ENCODE results near the gene ABHD15.

ABHD15 gene

DNA sequence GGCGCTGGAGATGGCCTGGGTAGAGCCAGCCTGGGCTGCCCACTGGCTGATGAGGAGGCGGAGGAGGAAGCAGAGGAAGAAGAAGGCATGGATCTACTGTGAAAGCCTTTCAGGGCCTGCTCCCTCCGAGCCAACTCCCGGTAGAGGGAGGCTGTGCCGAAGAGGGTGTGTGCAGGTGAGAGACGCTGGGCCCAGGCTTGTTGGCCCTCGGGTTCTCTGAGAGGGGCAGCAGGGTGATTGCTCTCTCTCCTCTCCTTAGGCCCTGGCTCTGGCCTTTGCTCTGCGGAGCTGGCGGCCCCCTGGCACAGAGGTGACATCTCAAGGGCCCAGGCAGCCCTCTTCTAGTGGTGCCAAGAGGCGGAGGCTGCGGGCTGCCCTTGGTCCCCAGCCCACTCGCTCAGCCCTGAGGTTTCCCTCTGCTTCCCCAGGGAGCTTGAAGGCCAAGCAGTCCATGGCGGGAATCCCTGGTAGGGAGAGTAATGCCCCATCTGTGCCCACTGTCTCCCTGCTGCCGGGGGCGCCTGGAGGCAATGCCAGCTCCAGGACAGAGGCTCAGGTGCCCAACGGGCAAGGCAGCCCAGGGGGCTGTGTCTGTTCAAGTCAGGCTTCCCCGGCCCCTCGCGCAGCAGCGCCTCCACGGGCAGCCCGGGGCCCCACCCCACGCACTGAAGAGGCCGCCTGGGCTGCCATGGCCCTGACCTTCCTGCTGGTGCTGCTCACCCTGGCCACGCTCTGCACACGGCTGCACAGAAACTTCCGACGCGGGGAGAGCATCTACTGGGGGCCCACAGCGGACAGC lies 5.2 kb upstream of the ABHD15 start:
- H3K4me3 ChIP-seq (replicated peaks; ENCODE audit: low read depth, low read length), result no peak overlapping the region
- no peak for DNase-seq (ENCODE audit: extremely low read depth, insufficient read length)
- no peaks in the 10 kb centered on the region for H3K27me3 ChIP-seq (replicated peaks; ENCODE audit: control insufficient read depth, insufficient read depth, low read length)
- no peak for TF ChIP-seq CTCF (IDR thresholded peaks at IDR 0.05; ENCODE audit: insufficient read depth, low read length, poor library complexity, severe bottlenecking)
- H3K36me3 ChIP-seq (ENCODE audit: control insufficient read depth, insufficient read depth, low read length), result peaks cover 22% of the 10 kb centered on the region

GRCh38 chr17:29571486-29571882 lies 4.6 kb upstream of the ABHD15 start:
- Histone ChIP-seq H3K4me3 (replicated peaks; ENCODE audit: low read depth, low read length) (no peak overlapping the region), H3K27me3 (replicated peaks; ENCODE audit: control insufficient read depth, insufficient read depth, low read length) (no peaks in the 10 kb centered on the region), H3K36me3 (ENCODE audit: control insufficient read depth, insufficient read depth, low read length) (peaks cover 22% of the 10 kb centered on the region)
- no peak for DNase-seq (ENCODE audit: extremely low read depth, insufficient read length)
- no peak for TF ChIP-seq CTCF (IDR thresholded peaks at IDR 0.05; ENCODE audit: insufficient read depth, low read length, poor library complexity, severe bottlenecking)

DNA sequence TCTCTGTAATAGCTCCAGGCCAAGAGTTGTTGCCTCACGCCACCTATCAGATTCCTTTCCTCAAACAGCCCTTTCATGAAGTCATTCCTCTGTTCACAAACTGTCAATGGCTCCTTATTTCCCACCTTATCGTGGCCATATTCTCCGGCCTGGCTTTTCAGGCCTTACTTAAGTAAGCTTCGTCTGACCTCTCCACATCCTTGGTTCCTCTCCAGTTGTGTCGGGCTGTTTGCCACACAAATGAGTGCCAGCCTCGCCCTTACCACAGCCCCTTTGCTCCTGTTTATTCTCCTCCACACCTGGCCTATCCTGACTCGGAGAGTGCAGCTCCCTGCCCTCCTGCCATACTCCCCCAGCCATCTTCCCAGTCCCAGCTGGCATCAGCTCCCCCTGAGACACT lies 3.7 kb upstream of the ABHD15 start:
- peaks cover 18% of the 10 kb centered on the region for H3K36me3 ChIP-seq (ENCODE audit: control insufficient read depth, insufficient read depth, low read length)
- no peak for DNase-seq (ENCODE audit: extremely low read depth, insufficient read length)
- no peak for TF ChIP-seq CTCF (IDR thresholded peaks at IDR 0.05; ENCODE audit: insufficient read depth, low read length, poor library complexity, severe bottlenecking)

GRCh38 chr17:29569245-29569950 lies 2.6 kb upstream of the ABHD15 start:
- Histone ChIP-seq H3K36me3 (ENCODE audit: control insufficient read depth, insufficient read depth, low read length) (peaks cover 7% of the 10 kb centered on the region), H3K4me3 (replicated peaks; ENCODE audit: low read depth, low read length) (peak overlapping the region; percentile 79), H3K27me3 (replicated peaks; ENCODE audit: control insufficient read depth, insufficient read depth, low read length) (no peaks in the 10 kb centered on the region)
- no peak for DNase-seq (ENCODE audit: extremely low read depth, insufficient read length)
- no peak for TF ChIP-seq CTCF (IDR thresholded peaks at IDR 0.05; ENCODE audit: insufficient read depth, low read length, poor library complexity, severe bottlenecking)

More for the DNA sequence above, 3.7 kb upstream of the ABHD15 start:
- no peaks in the 10 kb centered on the region for H3K27me3 ChIP-seq (replicated peaks; ENCODE audit: control insufficient read depth, insufficient read depth, low read length)
- H3K4me3 ChIP-seq (replicated peaks; ENCODE audit: low read depth, low read length), result no peak overlapping the region

- TF ChIP-seq CTCF (IDR thresholded peaks at IDR 0.05; ENCODE audit: insufficient read depth, low read length, poor library complexity, severe bottlenecking), result no peak
- peaks cover 5% of the 10 kb centered on the region for H3K36me3 ChIP-seq (ENCODE audit: control insufficient read depth, insufficient read depth, low read length)
- H3K4me3 ChIP-seq (replicated peaks; ENCODE audit: low read depth, low read length), result peak within 1 kb of the TSS; percentile 79
- DNase-seq (ENCODE audit: extremely low read depth, insufficient read length), result peak; percentile 90
- no peaks in the 10 kb centered on the region for H3K27me3 ChIP-seq (replicated peaks; ENCODE audit: control insufficient read depth, insufficient read depth, low read length)
These were observed 1.8 kb upstream of the ABHD15 start, which contains the start of gene TP53I13 for GRCh38 chr17:29568331-29569244. TSS of gene TP53I13 (plus strand) at chr17:29568701. CDS start at chr17:29568759, 58 bp downstream.

Measured in GM06990 (cell line).